Panc1 (cell line): ENCODE results near the gene ABHD4. TPM values are rescaled to one million over a fixed set of nuclear protein-coding genes. Genes with fewer than 3 reads are reported as not detected.

Experiments
- ATAC-seq: fragments of 200-7000 bp; cut with Tn5 transposase; 2 replicates; pipeline ENCODE4 v1.9.1; 2020; ENCODE audit warnings: mild to moderate bottlenecking, moderate library complexity
- BruUV-seq: library from RNA; stranded (reverse); fragments of 400-500 nt; replicated peaks from 2 replicates; lab custom pipeline; 2021; lab: Mats Ljungman, UMichigan
- CTCF ChIA-PET: fragments of 300-600 bp; sonication (Branson Sonifier 250); formaldehyde crosslinking; loops from one replicate; lab custom pipeline; 2022; ENCODE audit warnings: antibody characterized with exemption; lab: Charles Lee
- POLR2A ChIA-PET: fragments of 300-600 bp; sonication (Branson Sonifier 250); formaldehyde crosslinking; loops from one replicate; lab custom pipeline; 2022; ENCODE audit warnings: antibody characterized with exemption; lab: Charles Lee
- DNase-seq: peaks from one replicate; pipeline ENCODE4 v3.0.0-alpha.2; 2010; ENCODE audit warnings: low read depth, low spot score
- H3K27ac ChIP-seq: 2 replicates; pipeline ENCODE4 v1.5.1; 2011; ENCODE audit warnings: mild to moderate bottlenecking, low read length, inconsistent platforms
- H3K27me3 ChIP-seq: fragments of 200-500 bp; sonication (Bioruptor generic); 2 replicates; pipeline ENCODE4 v1.6.0; 2014; ENCODE audit warnings: low read length, inconsistent platforms; ENCODE audit not compliant: control insufficient read depth, insufficient read depth
- H3K36me3 ChIP-seq: fragments of 200-500 bp; sonication (Bioruptor generic); 2 replicates; pipeline ENCODE4 v1.5.1; 2014; ENCODE audit warnings: inconsistent platforms, mild to moderate bottlenecking, low read length, moderate library complexity; ENCODE audit not compliant: control insufficient read depth, insufficient read depth
- H3K4me1 ChIP-seq: 2 replicates; pipeline ENCODE4 v1.5.1; 2011; ENCODE audit warnings: inconsistent platforms, mild to moderate bottlenecking, low read length, moderate library complexity; ENCODE audit not compliant: control insufficient read depth, insufficient read depth
- H3K4me3 ChIP-seq, 2 experiments: 2 replicates each; pipeline ENCODE4 v1.5.1; 2011 to 2012; ENCODE audit warnings: low read depth in 2 of 2, low read length in 2 of 2, mild to moderate bottlenecking in 2 of 2, inconsistent platforms in 1 of 2, moderate library complexity in 1 of 2
- H3K9me3 ChIP-seq: fragments of 200-500 bp; sonication (Bioruptor generic); 2 replicates; pipeline ENCODE4 v1.5.1; 2014; ENCODE audit warnings: low read depth, mild to moderate bottlenecking, inconsistent platforms, low read length, moderate library complexity; ENCODE audit not compliant: control insufficient read depth, insufficient read depth
- POLR2AphosphoS5 ChIP-seq: IDR thresholded peaks from 2 replicates; pipeline ENCODE4 v1.6.1; 2012; ENCODE audit warnings: mild to moderate bottlenecking, low read depth, low read length, moderate library complexity
- SIN3A ChIP-seq: IDR thresholded peaks from 2 replicates; pipeline ENCODE4 v1.6.1; 2012; ENCODE audit warnings: low read depth, mild to moderate bottlenecking, low read length, moderate library complexity, borderline replicate concordance; ENCODE audit not compliant: insufficient read depth
- TCF7L2 ChIP-seq: IDR thresholded peaks from 2 replicates; pipeline ENCODE4 v1.6.1; 2011; ENCODE audit warnings: mild to moderate bottlenecking, low read depth, low read length, inconsistent platforms
- in situ Hi-C: cut with HindIII; loops from 2 replicates; pipeline ENCODE4 v1.10.0; 2016; ENCODE audit warnings: low sequenced_read_pairs, low pct_unique_long_range_greater_than_20kb
- intact Hi-C: fragments of 100-400 bp; cut with micrococcal nuclease; formaldehyde crosslinking; loops from one replicate; pipeline ENCODE4 v1.10.0; 2022; ENCODE audit not compliant: unreplicated experiment
- total RNA-seq: library from RNA; stranded (reverse); gene quantifications from one replicate; pipeline ENCODE4 v1.2.1, GENCODE V29; 2021; ENCODE audit not compliant: unreplicated experiment
- TF ChIP-seq, protein P1 (sequence below), 2 experiments: IDR thresholded peaks; 2 replicates each; pipeline ENCODE4 v1.6.1; 2011 to 2012; ENCODE audit warnings: low read depth in 2 of 2, control low read depth in 1 of 2, low read length in 1 of 2, mild to moderate bottlenecking in 1 of 2, moderate library complexity in 1 of 2; ENCODE audit not compliant: insufficient read depth in 1 of 2
- TF ChIP-seq, protein P2 (sequence below): fragments of 450-650 bp; IDR thresholded peaks from 2 replicates; pipeline ENCODE4 v1.5.1; 2017; ENCODE audit warnings: mild to moderate bottlenecking

The ABHD4 gene
- total RNA-seq, 1 experiment from 2014 or later, result 5.1 TPM

DNA sequence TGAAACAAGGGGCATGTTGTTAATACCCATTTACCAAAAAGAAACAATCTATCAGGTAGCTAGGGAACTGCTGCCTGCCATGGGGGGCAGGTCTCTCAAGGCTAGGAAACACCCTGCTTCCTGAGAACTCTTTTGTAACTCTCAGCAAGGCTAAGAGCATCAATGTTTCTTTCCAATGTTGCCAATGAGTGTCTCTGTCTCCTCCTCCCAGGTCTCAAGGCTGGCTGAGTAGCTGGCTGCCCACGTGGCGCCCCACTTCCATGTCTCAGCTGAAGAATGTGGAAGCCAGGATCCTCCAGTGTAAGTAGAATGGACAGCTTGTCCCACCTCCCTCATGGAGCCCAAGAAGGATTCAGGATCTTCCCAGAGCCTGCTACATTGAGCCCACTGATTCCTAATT, 3.4 kb downstream of the ABHD4 start:
- ATAC-seq (no peak), DNase-seq (no peak)
- H3K4me1 ChIP-seq, result peaks cover 6% of the 10 kb centered on the region; the same call in 1 of the 2 replicates
- POLR2A ChIA-PET, result no interaction called here
- no peaks in the 10 kb centered on the region for H3K9me3 ChIP-seq
- TF ChIP-seq, protein P1, sequence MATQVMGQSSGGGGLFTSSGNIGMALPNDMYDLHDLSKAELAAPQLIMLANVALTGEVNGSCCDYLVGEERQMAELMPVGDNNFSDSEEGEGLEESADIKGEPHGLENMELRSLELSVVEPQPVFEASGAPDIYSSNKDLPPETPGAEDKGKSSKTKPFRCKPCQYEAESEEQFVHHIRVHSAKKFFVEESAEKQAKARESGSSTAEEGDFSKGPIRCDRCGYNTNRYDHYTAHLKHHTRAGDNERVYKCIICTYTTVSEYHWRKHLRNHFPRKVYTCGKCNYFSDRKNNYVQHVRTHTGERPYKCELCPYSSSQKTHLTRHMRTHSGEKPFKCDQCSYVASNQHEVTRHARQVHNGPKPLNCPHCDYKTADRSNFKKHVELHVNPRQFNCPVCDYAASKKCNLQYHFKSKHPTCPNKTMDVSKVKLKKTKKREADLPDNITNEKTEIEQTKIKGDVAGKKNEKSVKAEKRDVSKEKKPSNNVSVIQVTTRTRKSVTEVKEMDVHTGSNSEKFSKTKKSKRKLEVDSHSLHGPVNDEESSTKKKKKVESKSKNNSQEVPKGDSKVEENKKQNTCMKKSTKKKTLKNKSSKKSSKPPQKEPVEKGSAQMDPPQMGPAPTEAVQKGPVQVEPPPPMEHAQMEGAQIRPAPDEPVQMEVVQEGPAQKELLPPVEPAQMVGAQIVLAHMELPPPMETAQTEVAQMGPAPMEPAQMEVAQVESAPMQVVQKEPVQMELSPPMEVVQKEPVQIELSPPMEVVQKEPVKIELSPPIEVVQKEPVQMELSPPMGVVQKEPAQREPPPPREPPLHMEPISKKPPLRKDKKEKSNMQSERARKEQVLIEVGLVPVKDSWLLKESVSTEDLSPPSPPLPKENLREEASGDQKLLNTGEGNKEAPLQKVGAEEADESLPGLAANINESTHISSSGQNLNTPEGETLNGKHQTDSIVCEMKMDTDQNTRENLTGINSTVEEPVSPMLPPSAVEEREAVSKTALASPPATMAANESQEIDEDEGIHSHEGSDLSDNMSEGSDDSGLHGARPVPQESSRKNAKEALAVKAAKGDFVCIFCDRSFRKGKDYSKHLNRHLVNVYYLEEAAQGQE (IDR thresholded peaks at IDR 0.05; ENCODE audit: insufficient read depth in 1 of 2, low read depth in 2 of 2, low read length in 1 of 2), result no peak
- TF ChIP-seq, protein P2, sequence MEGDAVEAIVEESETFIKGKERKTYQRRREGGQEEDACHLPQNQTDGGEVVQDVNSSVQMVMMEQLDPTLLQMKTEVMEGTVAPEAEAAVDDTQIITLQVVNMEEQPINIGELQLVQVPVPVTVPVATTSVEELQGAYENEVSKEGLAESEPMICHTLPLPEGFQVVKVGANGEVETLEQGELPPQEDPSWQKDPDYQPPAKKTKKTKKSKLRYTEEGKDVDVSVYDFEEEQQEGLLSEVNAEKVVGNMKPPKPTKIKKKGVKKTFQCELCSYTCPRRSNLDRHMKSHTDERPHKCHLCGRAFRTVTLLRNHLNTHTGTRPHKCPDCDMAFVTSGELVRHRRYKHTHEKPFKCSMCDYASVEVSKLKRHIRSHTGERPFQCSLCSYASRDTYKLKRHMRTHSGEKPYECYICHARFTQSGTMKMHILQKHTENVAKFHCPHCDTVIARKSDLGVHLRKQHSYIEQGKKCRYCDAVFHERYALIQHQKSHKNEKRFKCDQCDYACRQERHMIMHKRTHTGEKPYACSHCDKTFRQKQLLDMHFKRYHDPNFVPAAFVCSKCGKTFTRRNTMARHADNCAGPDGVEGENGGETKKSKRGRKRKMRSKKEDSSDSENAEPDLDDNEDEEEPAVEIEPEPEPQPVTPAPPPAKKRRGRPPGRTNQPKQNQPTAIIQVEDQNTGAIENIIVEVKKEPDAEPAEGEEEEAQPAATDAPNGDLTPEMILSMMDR, result no peak
- no peak for TF ChIP-seq TCF7L2
- no peaks in the 10 kb centered on the region; the same call in 1 of the 2 replicates for H3K36me3 ChIP-seq
- in situ Hi-C loops (no loop called here), intact Hi-C loops (no loop called here)
- no peak overlapping the region for H3K27ac ChIP-seq
- CTCF ChIA-PET, result no interaction called here
- H3K4me3 ChIP-seq, result no peak overlapping the region
- no TSS peak for BruUV-seq
- H3K27me3 ChIP-seq, result no peaks in the 10 kb centered on the region

DNA sequence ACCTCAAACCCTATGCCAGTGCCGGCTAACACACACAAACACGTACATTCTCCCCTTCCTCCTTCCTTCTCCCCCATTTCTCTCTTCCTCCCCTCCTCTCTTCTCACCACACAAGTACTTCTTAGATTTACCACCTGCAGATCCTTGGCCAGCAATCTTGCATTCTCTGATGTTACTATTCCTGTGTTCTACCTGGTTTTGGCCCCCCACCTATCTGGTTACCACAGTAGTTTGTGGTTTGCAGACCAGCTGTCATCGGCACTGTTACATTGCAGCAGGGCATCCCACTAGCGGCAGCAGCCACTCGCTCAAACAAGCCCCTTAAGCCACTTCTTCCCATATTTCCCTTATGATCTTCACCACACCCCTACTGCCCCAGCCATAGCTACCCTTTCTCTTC, 3.9 kb downstream of the ABHD4 start:
- Histone ChIP-seq H3K36me3 (no peaks in the 10 kb centered on the region; the same call in 1 of the 2 replicates), H3K4me1 (peaks cover 6% of the 10 kb centered on the region; the same call in 1 of the 2 replicates), H3K27me3 (no peaks in the 10 kb centered on the region), H3K4me3 (no peak overlapping the region), H3K27ac (no peak overlapping the region), H3K9me3 (no peaks in the 10 kb centered on the region)
- intact Hi-C loops (no loop called here), in situ Hi-C loops (no loop called here)
- ATAC-seq, result no peak
- CTCF ChIA-PET, result no interaction called here
- POLR2A ChIA-PET, result interaction anchor here (1.3 kb wide), 1 partner anchor 12 kb away, joined by 4 read pairs; no protein-coding TSS in a partner anchor
- no peak for TF ChIP-seq TCF7L2
- TF ChIP-seq SIN3A, result no peak
- TF ChIP-seq, protein P2, result no peak
- no peak for TF ChIP-seq POLR2AphosphoS5
- TF ChIP-seq, protein P1 (IDR thresholded peaks at IDR 0.05; ENCODE audit: insufficient read depth in 1 of 2, low read depth in 2 of 2, low read length in 1 of 2), result no peak
- no peak for DNase-seq
- BruUV-seq, result no TSS peak
